ENCODE measurements around the gene SLC6A13.

The SLC6A13 gene

GRCh38 chr12:209246-209645 lies 53.4 kb downstream of the SLC6A13 start:
- no peak for DNase-seq (ENCODE audit: low read depth)
- H3K4me3 ChIP-seq (ENCODE audit: low read depth, low read length) = no peak overlapping the region
- TF ChIP-seq POLR2A (IDR thresholded peaks at IDR 0.05; ENCODE audit: extremely low read depth, insufficient read length) = no peak
- TF ChIP-seq MAX (IDR thresholded peaks at IDR 0.05; ENCODE audit: low read depth, low read length) = no peak
- TF ChIP-seq MYC (IDR thresholded peaks at IDR 0.05; ENCODE audit: low read depth, low read length) = no peak
- TF ChIP-seq CTCF (IDR thresholded peaks at IDR 0.05; ENCODE audit: low read depth, low read length) = no peak

GRCh38 chr12:208813-209212 lies 53.8 kb downstream of the SLC6A13 start:
- no peak for DNase-seq (ENCODE audit: low read depth)
- H3K4me3 ChIP-seq (ENCODE audit: low read depth, low read length) = no peak overlapping the region
- TF ChIP-seq MAX (IDR thresholded peaks at IDR 0.05; ENCODE audit: low read depth, low read length) (no peak), CTCF (IDR thresholded peaks at IDR 0.05; ENCODE audit: low read depth, low read length) (no peak), MYC (IDR thresholded peaks at IDR 0.05; ENCODE audit: low read depth, low read length) (no peak), POLR2A (IDR thresholded peaks at IDR 0.05; ENCODE audit: extremely low read depth, insufficient read length) (no peak)

GRCh38 chr12:207804-208203 lies 54.8 kb downstream of the SLC6A13 start:
- no peak for DNase-seq (ENCODE audit: low read depth)
- H3K4me3 ChIP-seq (ENCODE audit: low read depth, low read length) = no peak overlapping the region
- TF ChIP-seq MAX (IDR thresholded peaks at IDR 0.05; ENCODE audit: low read depth, low read length) (no peak), MYC (IDR thresholded peaks at IDR 0.05; ENCODE audit: low read depth, low read length) (no peak), CTCF (IDR thresholded peaks at IDR 0.05; ENCODE audit: low read depth, low read length) (no peak), POLR2A (IDR thresholded peaks at IDR 0.05; ENCODE audit: extremely low read depth, insufficient read length) (no peak)

GRCh38 chr12:206746-207440 lies 55.7 kb downstream of the SLC6A13 start:
- TF ChIP-seq CTCF (IDR thresholded peaks at IDR 0.05; ENCODE audit: low read depth, low read length) (no peak), MYC (IDR thresholded peaks at IDR 0.05; ENCODE audit: low read depth, low read length) (no peak)
- no peak overlapping the region for H3K4me3 ChIP-seq (ENCODE audit: low read depth, low read length)
- DNase-seq (ENCODE audit: low read depth) = no peak

- no peak overlapping the region for H3K4me3 ChIP-seq (ENCODE audit: low read depth, low read length)
- no peak for DNase-seq (ENCODE audit: low read depth)
- TF ChIP-seq MAX (IDR thresholded peaks at IDR 0.05; ENCODE audit: low read depth, low read length) (no peak), MYC (IDR thresholded peaks at IDR 0.05; ENCODE audit: low read depth, low read length) (no peak), POLR2A (IDR thresholded peaks at IDR 0.05; ENCODE audit: extremely low read depth, insufficient read length) (no peak), CTCF (IDR thresholded peaks at IDR 0.05; ENCODE audit: low read depth, low read length) (no peak)
These were observed 57.6 kb downstream of the SLC6A13 start for GRCh38 chr12:205026-205425.

- no peak for DNase-seq (ENCODE audit: low read depth)
- no peak for TF ChIP-seq MYC (IDR thresholded peaks at IDR 0.05; ENCODE audit: low read depth, low read length)
- TF ChIP-seq CTCF (IDR thresholded peaks at IDR 0.05; ENCODE audit: low read depth, low read length) = no peak
- TF ChIP-seq MAX (IDR thresholded peaks at IDR 0.05; ENCODE audit: low read depth, low read length) = no peak
- TF ChIP-seq POLR2A (IDR thresholded peaks at IDR 0.05; ENCODE audit: extremely low read depth, insufficient read length) = no peak
- H3K4me3 ChIP-seq (ENCODE audit: low read depth, low read length) = no peak overlapping the region
These were observed 58.4 kb downstream of the SLC6A13 start for GRCh38 chr12:204261-204678.
